ENCODE data around the gene SHMT2. TPM values are rescaled to one million over a fixed set of nuclear protein-coding genes. Genes with fewer than 3 reads are reported as not detected.
A peak's percentile ranks its signal among the peaks of the same experiment; 100 is the strongest.

The SHMT2 gene
- total and polyA plus RNA-seq, 2 of the 13 experiments (the other 11 are each of a cell fraction or from before 2014, with no cell fraction given): 181 to 393 TPM

GRCh38 chr12:57243521-57244311, 14.2 kb downstream of the SHMT2 start (continued):
- no peak for TF ChIP-seq FUBP1 (CRISPR knock-in tag; IDR thresholded peaks at IDR 0.05; ENCODE audit: borderline replicate concordance)
- TF ChIP-seq SMAD9 (CRISPR knock-in tag; IDR thresholded peaks at IDR 0.05): no peak
- no peak for TF ChIP-seq SKIL (CRISPR knock-in tag; IDR thresholded peaks at IDR 0.05; ENCODE audit: borderline replicate concordance)
- no peak for TF ChIP-seq EP300 (IDR thresholded peaks at IDR 0.05; ENCODE audit: low read depth in 2 of 2, low read length in 2 of 2)
- no peak for TF ChIP-seq EP300 (CRISPR knock-in tag; IDR thresholded peaks at IDR 0.05; ENCODE audit: borderline replicate concordance)
- no peak for TF ChIP-seq POLR2G (IDR thresholded peaks at IDR 0.05; ENCODE audit: low read depth, low read length)
- TF ChIP-seq ZNF644 (CRISPR knock-in tag; IDR thresholded peaks at IDR 0.05; ENCODE audit: low read depth): no peak
- TF ChIP-seq ZNF180 (CRISPR knock-in tag; IDR thresholded peaks at IDR 0.05; ENCODE audit: borderline replicate concordance, low read depth): no peak
- TF ChIP-seq U2AF1 (optimal IDR thresholded peaks at IDR 0.05; ENCODE audit: low read depth, low read length): no peak
- no peak for TF ChIP-seq SNRNP70 (IDR thresholded peaks at IDR 0.05; ENCODE audit: low read depth, low read length)
- TF ChIP-seq KLF12 (CRISPR knock-in tag; IDR thresholded peaks at IDR 0.05; ENCODE audit: borderline replicate concordance): no peak
- no peak for TF ChIP-seq ZNF772 (CRISPR knock-in tag; IDR thresholded peaks at IDR 0.05)
- TF ChIP-seq RAD21 (CRISPR knock-in tag; IDR thresholded peaks at IDR 0.05): peak; percentile 47; the same call in 1 of the 2 replicates
- no peak for TF ChIP-seq HBP1 (CRISPR knock-in tag; IDR thresholded peaks at IDR 0.05; ENCODE audit: low read depth)
- no peak for TF ChIP-seq ZNF713 (CRISPR knock-in tag; IDR thresholded peaks at IDR 0.05)
- no peak for TF ChIP-seq ZNF83 (CRISPR knock-in tag; IDR thresholded peaks at IDR 0.05; ENCODE audit: borderline replicate concordance)
- 0 out of 2 replicates have a peak, but pooled peaks have one; percentile 8 for TF ChIP-seq SAP130 (CRISPR knock-in tag; IDR thresholded peaks at IDR 0.05; ENCODE audit: low read depth)
- TF ChIP-seq ZMYM2 (CRISPR knock-in tag; IDR thresholded peaks at IDR 0.05): no peak
- TF ChIP-seq SMAD3 (CRISPR knock-in tag; IDR thresholded peaks at IDR 0.05): 0 out of 2 replicates have a peak, but pooled peaks have one; percentile 28
- peak; percentile 56 for TF ChIP-seq PATZ1 (CRISPR knock-in tag; IDR thresholded peaks at IDR 0.05)

All from HepG2 (cell line).